ENCODE data around the gene TRAIP. TPM values are rescaled to one million over a fixed set of nuclear protein-coding genes. Genes with fewer than 3 reads are reported as not detected.

Gene TRAIP
- total RNA-seq, 1 donor from 2014 or later = 1.5 TPM

GRCh38 chr3:49844464-49845183 lies 11.7 kb downstream of the TRAIP start:
- H3K4me3 ChIP-seq = no peak overlapping the region
- H3K4me1 ChIP-seq = peaks cover 8% of the 10 kb centered on the region
- no peaks in the 10 kb centered on the region for H3K27me3 ChIP-seq
- ATAC-seq (no peak), DNase-seq (no peak)
- no peak overlapping the region for H3K27ac ChIP-seq
- no peaks in the 10 kb centered on the region for H3K36me3 ChIP-seq
- no peak for TF ChIP-seq CTCF (IDR thresholded peaks at IDR 0.05)
- no peaks in the 10 kb centered on the region for H3K9me3 ChIP-seq
- intact Hi-C loops (cut with DNase I) = no loop called here

DNA sequence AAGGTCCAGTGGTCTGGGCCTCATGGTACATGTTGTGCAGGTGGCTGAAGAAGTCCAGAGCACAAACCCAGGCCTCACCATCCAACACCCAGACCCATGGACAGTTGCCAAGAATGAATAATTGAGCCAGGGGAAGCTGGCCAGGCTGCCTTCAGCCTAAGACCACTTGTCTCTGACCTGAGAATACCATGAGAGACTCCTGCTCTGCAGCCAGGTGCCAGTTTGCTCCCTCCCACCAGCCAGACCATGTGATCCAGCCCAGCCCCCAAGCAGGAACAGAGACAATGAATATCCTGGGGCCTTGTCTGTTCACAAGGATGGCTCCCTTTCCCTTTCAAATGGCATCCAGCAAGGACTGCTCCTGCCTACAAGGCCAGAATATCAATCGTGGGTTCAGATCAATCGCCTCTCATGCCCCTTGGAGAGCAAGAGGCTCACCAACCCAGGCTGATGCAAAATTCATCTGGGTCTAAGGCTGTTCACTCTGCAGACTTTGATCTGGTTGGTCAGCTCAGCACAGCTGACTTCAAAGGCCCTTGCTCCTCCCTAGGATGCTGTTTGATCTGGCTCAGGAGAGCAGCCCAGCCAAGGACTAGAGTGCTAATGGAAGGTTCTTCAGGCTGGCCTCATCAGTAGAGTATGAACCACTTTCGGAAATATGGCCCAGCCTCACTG lies 13.4 kb downstream of the TRAIP start:
- no peak for TF ChIP-seq CTCF (IDR thresholded peaks at IDR 0.05)
- no peak for ATAC-seq
- Histone ChIP-seq H3K36me3 (no peaks in the 10 kb centered on the region), H3K9me3 (no peaks in the 10 kb centered on the region), H3K4me3 (no peak overlapping the region), H3K4me1 (peaks cover 13% of the 10 kb centered on the region), H3K27me3 (no peaks in the 10 kb centered on the region), H3K27ac (no peak overlapping the region)
- DNase-seq = no peak
- intact Hi-C loops (cut with DNase I) = no loop called here

DNA sequence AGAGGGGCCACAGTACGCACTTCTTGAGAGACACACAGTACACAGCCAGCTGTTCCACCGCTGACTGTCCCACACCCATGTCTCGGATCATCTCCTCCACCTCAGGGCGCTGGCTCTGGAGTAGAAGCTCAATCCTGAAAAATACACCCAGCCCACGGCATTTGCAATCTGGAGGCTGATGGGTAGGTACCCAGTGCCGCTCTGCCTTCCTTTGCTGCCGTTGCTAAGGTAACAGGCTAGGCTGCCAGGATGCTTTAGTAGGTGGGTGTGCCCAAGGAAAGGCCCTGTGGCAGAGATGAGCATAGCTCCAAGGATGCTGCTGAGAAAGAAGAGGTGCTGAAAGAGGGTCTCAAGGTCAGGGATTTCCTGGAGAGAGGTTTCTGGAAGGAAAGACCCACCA lies 14.6 kb downstream of the TRAIP start:
- no peak for TF ChIP-seq CTCF (IDR thresholded peaks at IDR 0.05)
- intact Hi-C loops (cut with DNase I) = no loop called here
- no peak overlapping the region for H3K27ac ChIP-seq
- no peak for ATAC-seq
- no peaks in the 10 kb centered on the region for H3K36me3 ChIP-seq
- H3K4me1 ChIP-seq = peaks cover 13% of the 10 kb centered on the region
- no peak overlapping the region for H3K4me3 ChIP-seq
- no peak for DNase-seq
- no peaks in the 10 kb centered on the region for H3K27me3 ChIP-seq
- no peaks in the 10 kb centered on the region for H3K9me3 ChIP-seq

- no peaks in the 10 kb centered on the region for H3K9me3 ChIP-seq
- DNase-seq (no peak), ATAC-seq (no peak)
- no peak for TF ChIP-seq CTCF (IDR thresholded peaks at IDR 0.05)
- intact Hi-C loops (cut with DNase I) = no loop called here
- no peak overlapping the region for H3K4me3 ChIP-seq
- H3K27ac ChIP-seq = no peak overlapping the region
- no peaks in the 10 kb centered on the region for H3K27me3 ChIP-seq
- H3K36me3 ChIP-seq = no peaks in the 10 kb centered on the region
- H3K4me1 ChIP-seq = peaks cover 13% of the 10 kb centered on the region
Observed at GRCh38 chr3:49841126-49841696, 15.2 kb downstream of the TRAIP start.

DNA sequence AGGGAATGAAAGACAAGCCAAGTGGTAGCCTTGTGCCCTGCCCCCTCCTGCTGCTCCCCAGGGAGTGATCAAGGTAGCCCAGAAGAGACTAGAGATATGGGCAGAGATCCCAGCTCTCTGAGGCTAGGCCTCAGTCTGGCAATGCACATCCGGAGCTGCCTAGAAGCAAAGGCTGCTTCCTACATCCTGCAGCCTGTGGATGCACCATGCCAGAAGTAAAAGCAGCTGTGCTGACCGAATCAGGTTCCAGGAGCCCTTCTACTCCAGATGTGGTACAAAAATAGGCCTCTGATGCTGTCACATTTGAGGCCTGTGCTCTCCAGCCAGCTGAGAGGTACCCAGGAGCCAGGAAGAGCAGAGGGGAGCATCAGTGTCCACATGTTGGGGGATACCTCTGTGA lies 16.0 kb downstream of the TRAIP start:
- no peak for ATAC-seq
- Histone ChIP-seq H3K27me3 (no peaks in the 10 kb centered on the region), H3K9me3 (no peaks in the 10 kb centered on the region), H3K4me1 (peaks cover 13% of the 10 kb centered on the region), H3K4me3 (no peak overlapping the region), H3K36me3 (no peaks in the 10 kb centered on the region), H3K27ac (no peak overlapping the region)
- DNase-seq = no peak
- TF ChIP-seq CTCF (IDR thresholded peaks at IDR 0.05) = no peak
- intact Hi-C loops (cut with DNase I) = no loop called here
